ENCODE data around the gene ZCCHC17. TPM values are rescaled to one million over a fixed set of nuclear protein-coding genes. Genes with fewer than 3 reads are reported as not detected.

Gene ZCCHC17
- total RNA-seq, 1 donor from 2014 or later: 17.5 TPM

DNA sequence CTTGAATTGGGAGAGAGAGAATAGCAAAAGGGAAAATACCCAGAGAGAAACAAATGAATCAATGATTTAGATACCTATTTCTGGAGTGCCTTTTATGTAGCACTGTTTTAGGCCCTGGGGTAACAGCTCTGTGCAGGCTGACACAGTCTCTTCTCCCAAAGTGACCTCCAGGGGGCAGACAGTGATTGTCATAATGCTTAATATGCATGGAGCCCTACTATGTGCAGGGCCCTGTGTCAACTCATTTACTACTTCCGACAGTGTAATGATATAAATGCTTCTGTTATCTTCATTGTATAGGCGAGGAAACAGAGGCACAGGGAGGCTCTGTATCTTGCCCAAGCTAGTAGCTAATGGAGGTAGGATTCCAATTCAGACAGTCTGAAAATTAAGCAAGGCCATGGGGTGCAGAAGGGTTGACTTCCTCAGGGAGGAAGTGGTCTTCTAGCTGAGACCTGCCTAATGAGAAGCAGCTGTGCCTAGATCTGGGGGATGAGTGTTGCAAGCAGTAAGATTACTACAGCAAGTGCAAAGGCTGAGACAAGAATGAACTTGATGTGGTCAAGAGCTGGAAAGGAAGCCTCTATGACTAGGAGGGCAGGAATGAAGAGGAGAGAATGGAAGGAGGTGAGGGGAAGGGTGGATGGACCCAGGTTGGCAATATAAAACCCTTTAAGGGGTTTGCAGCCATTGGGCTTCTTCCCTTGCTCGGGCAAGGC lies 100.0 kb downstream of the ZCCHC17 start:
- peak; percentile 50 for ATAC-seq

DNA sequence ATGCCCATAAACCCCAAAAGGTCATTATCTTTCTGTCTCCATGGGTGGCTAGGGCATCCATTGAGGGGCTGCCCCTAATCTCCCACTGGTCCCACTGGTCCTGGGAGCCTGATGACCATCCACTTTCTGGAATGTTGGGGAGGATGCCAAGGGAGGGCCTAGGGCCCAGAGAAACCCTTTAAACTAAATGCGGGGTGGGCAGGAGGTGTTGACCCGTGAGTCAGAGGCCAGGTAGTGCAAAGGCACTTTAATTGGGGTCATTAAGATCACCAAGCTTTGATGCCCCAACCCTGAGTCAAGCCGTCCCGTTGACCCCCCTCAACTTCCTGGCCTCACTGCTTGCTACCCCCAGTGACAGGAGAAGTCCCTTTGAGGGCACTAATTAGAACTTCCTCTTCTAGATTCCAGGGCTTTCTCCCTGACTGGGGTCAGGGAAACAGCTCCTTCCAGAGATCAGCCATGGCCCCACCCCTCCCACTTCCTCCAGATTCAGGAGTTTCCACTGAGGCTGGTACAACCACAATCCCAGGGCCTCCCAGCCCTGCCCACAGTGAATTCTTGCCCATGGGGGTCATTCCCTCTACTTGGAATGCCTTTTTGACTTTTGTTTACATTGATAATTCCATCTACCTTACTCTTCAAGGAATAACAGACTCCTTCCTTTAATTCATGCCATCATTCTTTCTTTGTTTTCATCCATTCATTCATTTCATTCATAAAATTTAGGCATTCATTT lies 100.7 kb downstream of the ZCCHC17 start:
- no peak for ATAC-seq

DNA sequence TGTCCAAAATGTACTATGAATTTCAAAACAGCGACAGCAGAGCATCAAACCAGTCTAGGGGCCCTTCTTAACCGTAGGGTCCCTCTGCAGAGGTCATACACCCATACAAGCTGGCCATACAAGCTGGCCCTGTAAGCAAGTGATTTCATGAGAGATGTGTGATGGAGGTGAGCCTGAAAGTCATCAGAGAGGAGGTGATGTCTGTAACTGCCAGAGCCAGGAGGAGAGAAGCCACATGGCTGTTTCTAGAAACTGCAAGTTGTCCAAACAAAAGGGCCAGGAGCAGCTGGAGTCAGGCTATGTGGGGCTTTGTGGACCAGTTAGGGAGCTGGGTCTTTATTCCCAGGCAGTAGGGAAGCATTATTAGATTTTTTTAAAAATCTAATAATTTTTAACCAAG lies 101.4 kb downstream of the ZCCHC17 start:
- no peak for ATAC-seq

DNA sequence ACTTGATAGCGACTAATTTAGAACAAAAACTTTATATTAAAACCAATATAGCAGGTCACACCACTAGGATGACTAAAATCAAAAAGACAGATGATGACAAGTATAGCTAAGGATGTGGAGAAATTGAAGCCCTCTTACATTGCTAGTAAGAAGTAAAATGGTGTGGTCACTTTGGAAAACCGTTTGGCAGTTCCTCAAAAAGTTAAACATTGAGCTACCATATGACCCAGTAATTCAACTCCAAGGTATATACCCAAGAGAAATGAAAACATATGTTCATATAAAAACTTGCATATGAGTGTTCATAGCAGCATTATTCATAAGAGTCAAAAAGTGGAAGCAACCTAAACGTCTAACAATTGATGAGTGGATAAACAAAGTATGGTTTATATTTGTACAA lies 103.1 kb downstream of the ZCCHC17 start:
- ATAC-seq: no peak

DNA sequence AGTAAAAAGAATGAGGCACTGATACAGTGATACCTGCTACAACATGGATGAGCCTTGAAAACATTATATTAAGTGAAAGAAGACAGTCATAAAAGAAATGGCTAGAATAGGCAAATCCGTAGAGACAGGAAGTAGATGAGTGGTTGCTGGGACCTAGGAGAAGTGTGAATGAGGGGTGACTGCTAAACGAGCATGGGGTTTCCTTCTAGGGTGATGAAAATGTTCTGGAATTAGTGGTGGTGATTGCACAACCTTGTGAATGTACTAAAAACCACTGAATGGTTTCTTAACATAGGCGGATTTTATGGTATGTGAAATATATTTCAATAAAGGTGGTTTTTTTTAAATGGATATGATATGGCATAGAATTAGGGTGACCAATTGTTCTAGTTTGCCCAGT lies 103.6 kb downstream of the ZCCHC17 start:
- ATAC-seq: peak; percentile 18

DNA sequence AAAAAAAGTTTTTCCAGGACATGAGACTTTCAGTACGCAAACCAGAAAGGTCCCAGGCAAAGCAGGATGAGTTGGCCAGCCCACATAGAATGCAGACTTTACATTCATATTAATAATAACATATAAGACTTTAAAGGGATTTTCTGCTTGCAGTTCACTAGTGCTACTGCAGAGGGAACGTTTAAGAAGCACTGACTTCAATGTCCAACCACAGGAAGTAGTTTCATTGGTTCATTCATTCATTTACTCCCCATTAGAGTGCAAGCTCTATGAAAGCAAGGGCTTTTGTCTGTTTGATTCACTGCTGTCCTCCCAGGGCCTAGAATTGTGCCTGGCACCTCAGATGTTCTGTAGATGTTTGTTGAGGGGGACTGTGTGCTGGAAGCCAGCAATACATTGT lies 104.4 kb downstream of the ZCCHC17 start:
- ATAC-seq: no peak

DNA sequence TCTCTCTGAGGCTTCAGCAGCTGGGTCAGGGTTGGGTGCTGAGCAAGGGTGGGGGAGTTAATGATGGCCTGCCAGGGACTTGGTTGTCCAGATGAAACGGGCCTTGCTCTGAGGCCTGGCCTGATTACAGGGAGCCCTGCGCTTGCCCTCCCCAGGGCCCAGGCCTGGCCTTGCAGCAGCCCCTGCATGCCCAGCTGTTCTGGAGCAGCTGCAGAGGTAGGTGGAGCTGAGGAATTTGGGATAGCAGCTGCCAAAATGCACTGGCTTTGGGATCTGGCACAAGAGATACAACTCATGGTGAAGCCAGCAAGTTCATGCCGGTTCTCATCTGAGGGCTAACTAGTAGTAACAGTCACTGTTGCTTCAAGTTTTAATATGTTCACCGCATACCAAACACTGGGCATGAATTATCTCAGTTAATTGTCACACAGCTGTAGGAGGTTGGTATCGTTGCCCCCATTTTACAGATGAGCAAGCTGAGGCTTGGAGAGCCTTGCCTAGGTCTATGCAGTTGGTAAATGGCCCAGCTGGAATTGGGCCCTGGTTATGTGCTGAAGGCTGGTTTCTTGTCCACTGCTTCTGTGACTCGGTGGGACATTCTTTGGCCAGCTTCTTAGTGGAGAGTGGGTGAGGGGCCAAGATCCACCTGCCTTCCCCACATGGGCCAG lies 108.9 kb downstream of the ZCCHC17 start:
- ATAC-seq: peak; percentile 34

DNA sequence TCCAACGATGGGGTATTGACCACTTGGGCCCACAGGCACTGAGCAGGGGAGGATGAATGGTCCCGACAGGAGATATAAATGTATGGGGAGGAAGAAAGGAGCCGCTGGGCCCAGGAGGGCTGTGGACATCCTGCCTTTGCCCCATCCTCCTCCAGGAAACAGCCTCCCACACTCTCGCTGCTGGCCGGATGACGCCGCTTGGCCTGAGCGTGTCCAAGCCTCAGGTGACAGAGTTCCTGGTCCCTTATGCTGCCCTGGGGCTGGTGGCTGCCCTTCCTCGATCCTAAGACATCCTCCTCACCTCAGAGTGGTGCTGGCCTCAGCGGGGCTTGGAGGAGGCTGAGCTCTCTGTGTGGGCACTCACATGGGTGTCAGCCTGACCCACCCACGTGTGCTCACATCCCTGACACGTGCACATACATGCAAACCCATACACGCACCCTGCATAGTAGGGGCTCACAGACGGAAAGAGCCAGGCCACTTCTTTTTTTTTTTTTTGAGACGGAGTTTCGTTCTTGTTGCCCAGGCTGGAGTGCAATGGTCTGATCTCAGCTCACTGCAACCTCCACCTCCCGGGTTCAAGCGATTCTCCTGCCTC lies 110.3 kb downstream of the ZCCHC17 start:
- ATAC-seq: peak; percentile 5

DNA sequence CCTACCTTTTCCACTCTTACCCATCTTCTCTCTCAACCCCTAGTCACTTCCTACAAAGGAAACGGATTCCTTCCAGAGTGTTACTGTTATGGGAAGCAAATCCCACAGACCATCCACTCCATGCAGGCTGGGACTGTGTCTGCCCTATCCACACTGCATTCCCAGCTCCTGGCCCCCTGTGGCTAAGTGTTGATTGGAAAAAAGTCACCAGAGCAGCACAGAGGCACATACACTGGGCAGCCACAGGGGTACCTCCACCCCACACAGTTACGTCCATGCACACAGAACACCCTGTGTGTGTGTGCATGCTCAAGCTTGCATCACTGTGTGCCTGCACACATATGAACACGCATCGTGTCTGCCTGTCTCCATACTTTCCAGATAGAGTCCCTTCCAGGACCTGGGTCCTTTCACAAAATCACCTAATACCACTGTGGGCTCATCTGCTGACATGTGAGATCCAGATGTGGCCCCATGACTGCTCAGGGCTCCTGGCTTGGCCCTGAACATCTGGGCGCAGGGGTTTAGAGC lies 112.0 kb downstream of the ZCCHC17 start:
- ATAC-seq: no peak

DNA sequence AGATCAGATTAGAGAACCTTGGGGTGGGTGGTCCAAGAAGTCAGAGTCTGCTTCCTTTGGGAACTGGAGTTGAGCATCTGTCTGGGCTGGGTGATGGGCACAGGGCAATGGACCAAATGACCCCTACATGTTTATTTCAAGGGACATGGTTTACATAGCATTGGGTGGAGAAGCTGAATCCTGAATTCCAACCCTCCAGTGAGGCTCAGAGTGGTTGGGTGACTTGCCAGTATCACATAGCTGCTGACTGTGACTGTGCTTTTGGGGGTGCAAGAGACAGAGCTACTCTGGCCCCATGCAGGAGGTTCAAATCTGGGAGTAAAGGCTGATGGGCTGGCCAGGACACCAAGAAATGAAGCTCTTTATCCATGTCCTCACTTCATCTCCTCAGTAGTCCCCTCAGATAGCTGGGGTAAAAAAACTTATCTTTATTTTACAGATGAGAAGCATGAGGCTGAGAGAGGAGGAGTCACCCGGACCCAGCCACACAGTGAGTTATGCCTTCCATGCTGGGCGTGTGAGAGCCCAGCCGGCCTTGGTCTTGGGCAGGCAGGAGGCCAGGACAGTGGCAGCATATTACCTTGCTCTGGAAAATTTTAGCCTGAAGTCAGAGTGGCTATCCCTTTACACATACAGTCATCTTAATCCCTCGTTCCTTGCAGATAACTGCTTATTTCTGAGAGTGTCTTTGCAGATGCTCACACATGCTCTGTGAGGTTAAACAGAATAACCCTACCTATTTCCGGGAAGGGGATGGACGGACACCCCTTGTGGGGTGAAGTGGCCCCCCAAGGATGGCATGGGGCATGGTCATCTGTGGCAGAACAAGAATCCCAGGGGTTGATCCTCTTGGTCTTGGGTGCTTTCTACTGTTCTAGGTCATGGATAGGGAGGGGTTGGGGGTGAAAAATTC lies 113.4 kb downstream of the ZCCHC17 start:
- no peak for ATAC-seq

DNA sequence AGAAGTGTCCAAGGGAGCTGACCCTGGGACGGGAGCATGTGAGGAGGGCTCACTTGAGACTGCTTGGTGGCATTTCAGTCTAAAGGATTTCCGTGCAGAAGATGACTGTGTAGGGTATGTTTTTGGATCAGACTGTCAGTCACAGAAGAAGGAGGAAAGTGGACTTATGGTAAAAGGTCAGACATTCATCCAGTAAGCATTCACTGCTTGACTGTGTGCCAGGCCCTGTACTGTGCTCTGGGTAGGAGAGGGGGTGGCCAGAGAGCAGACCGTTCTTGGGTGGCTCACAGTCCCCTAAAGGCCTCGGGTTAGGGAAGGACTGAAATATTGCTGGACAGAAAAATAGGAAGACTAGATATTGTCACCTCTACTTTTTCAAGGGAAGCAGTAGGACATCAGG lies 114.0 kb downstream of the ZCCHC17 start:
- ATAC-seq: no peak

DNA sequence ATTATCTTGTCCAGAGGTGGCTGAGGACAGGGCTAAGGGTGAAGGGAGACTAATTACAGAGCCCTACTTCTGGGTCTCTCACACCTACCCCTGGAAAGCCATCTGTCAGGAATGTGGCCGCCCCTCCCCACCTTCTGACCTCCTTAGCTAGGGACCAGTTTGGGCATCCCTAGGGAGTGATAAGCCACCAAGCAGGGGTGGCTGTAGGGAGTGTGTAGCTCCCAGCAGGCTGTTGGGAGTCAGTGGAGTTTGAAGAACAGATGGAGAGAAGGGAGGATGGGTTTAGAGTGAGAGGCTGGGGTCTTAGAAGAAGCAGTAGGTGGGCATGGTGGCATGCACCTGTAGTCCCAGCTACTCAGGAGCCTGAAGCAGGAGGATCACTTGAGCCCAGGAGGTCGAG lies 115.4 kb downstream of the ZCCHC17 start:
- no peak for ATAC-seq

DNA sequence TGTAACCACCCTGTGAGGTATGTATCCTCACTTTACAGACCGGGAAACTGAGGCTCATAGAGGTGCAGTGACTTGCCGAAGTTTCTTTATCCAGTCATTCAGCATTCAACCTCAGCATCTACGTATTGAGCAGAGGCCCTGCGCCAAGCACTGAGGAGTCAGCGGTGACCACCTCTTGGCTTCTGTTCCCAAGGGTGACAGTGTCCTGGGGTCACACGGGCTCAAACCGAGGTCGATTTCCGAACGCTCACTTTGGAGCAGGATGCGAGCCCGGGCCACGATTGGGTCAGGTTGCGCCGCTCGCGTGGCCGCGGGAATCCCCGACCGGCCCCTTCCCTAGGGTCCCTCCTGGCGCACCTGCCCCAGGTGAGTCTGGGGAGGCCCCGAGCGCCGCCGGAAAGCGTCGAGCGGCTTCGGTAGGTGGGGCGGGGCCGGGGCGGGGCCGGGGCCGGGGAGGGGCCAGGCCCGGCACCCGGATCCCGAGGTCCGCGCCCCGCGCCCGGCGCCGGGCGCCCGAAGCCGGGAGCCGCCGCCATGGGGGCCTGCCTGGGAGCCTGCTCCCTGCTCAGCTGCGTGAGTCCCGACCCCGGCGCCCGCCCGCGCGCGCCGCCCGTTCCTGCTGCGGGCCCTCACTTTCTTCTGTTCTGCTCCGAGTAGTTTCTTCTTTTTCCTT lies 116.0 kb downstream of the ZCCHC17 start, which contains the start of gene SERINC2:
SERINC2 (plus strand) TSS at position 482 of the 673 bp plus-strand sequence; CDS start at position 535, 53 bp downstream.
- ATAC-seq: peak; percentile 74

DNA sequence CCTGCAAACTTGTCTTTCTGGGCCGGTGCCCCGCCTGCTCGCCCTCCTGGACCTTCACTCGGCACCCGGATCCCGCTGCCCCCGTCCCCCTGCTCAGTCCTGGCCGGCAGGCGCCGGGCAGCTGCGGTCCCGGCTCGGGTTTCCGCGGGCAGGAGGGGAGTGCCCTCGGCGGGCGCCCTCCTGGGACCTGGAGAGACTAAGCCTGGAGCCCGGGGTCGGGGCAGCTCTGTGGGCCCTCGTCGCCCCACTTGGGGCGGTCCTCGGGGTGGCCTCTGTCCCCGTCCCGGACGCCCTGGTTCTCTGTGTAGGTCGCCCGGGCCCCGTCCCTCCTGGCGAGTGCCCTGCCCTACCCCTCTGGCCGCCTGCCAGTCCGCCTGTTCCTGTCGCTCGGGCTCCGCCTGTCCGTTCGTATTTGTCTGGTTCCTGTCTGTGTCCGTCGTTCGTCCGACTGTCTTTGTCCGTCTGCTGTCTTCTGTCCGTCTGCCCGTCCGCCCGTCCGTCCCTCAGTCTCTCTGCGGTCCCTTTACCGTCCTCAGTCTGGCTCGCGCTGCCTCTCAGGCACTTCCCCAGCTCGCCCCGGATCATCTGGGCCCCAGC lies 116.7 kb downstream of the ZCCHC17 start:
- peak; percentile 56 for ATAC-seq

Other genes starting within 250 kb of the ZCCHC17 start
- gene PUM1, start 231.3 kb upstream of the ZCCHC17 start, total RNA-seq: 63.0 TPM
- gene NKAIN1, start 57.1 kb upstream of the ZCCHC17 start, total RNA-seq: 0.92 TPM
- 41.6 TPM for gene SNRNP40, start 244 bp upstream of the ZCCHC17 start, total RNA-seq
- 0.36 TPM for gene FABP3, start 76.0 kb downstream of the ZCCHC17 start, total RNA-seq
- gene SERINC2, start 116.2 kb downstream of the ZCCHC17 start, total RNA-seq: 109 TPM